ENCODE data around the gene B4GALNT2.

Gene B4GALNT2

GRCh38 chr17:49106321-49107210, 26.0 kb upstream of the B4GALNT2 start:
- POLR2A ChIA-PET (ENCODE audit: low non-redundant PET), result no interaction called here
- no peak overlapping the region for H3K27ac ChIP-seq
- CTCF ChIA-PET, result interaction anchor here (0.6 kb wide), 1 partner anchor 11 kb away, joined by 3 read pairs; no protein-coding TSS in a partner anchor
- DNase-seq (ENCODE audit: low spot score), result no peak
- TF ChIP-seq CTCF (conservative IDR thresholded peaks at IDR 0.05; ENCODE audit: low read depth), result no peak

GRCh38 chr17:49107211-49107557, 25.4 kb upstream of the B4GALNT2 start:
- ChIA-PET CTCF (no interaction called here), POLR2A (ENCODE audit: low non-redundant PET) (no interaction called here)
- DNase-seq (ENCODE audit: low spot score), result no peak
- no peak for TF ChIP-seq CTCF (conservative IDR thresholded peaks at IDR 0.05; ENCODE audit: low read depth)
- no peak overlapping the region for H3K27ac ChIP-seq

GRCh38 chr17:49108318-49108717, 24.3 kb upstream of the B4GALNT2 start:
- no peak for TF ChIP-seq CTCF (conservative IDR thresholded peaks at IDR 0.05; ENCODE audit: low read depth)
- POLR2A ChIA-PET (ENCODE audit: low non-redundant PET), result no interaction called here
- CTCF ChIA-PET, result no interaction called here
- H3K27ac ChIP-seq, result no peak overlapping the region
- no peak for DNase-seq (ENCODE audit: low spot score)

- peak; percentile 45 for DNase-seq (ENCODE audit: low spot score)
- TF ChIP-seq CTCF (conservative IDR thresholded peaks at IDR 0.05; ENCODE audit: low read depth), result no peak
- ChIA-PET POLR2A (ENCODE audit: low non-redundant PET) (no interaction called here), CTCF (no interaction called here)
- H3K27ac ChIP-seq, result no peak overlapping the region
Measured at GRCh38 chr17:49110509-49110908, 22.1 kb upstream of the B4GALNT2 start.

GRCh38 chr17:49111934-49112333, 20.6 kb upstream of the B4GALNT2 start:
- ChIA-PET CTCF (no interaction called here), POLR2A (ENCODE audit: low non-redundant PET) (no interaction called here)
- no peak overlapping the region for H3K27ac ChIP-seq
- no peak for DNase-seq (ENCODE audit: low spot score)
- TF ChIP-seq CTCF (conservative IDR thresholded peaks at IDR 0.05; ENCODE audit: low read depth), result no peak

- POLR2A ChIA-PET (ENCODE audit: low non-redundant PET), result no interaction called here
- no peak for TF ChIP-seq CTCF (conservative IDR thresholded peaks at IDR 0.05; ENCODE audit: low read depth)
- CTCF ChIA-PET, result no interaction called here
- no peak overlapping the region for H3K27ac ChIP-seq
- no peak for DNase-seq (ENCODE audit: low spot score)
Measured at GRCh38 chr17:49112936-49113335, 19.6 kb upstream of the B4GALNT2 start.
